Lung (tissue), 12 donors: ENCODE results near the gene NFIB. TPM values are rescaled to one million over a fixed set of nuclear protein-coding genes. Genes with fewer than 3 reads are reported as not detected.

Source experiments
- ATAC-seq: fragments of 200-7000 bp; cut with Tn5 transposase; one replicate; pipeline ENCODE4 v1.9.1; 2020; ENCODE audit warnings: moderate number of reproducible peaks; ENCODE audit not compliant: insufficient read depth, low FRiP score
- DNase-seq, 3 donors: peaks; one replicate each; pipeline ENCODE4 v3.0.0-alpha.2; 2013 to 2017
- H3K27ac ChIP-seq, 2 donors: one replicate each; pipeline ENCODE4 v1.5.1; 2013; ENCODE audit warnings: mild to moderate bottlenecking in 2 of 2, moderate library complexity in 2 of 2, control low read depth in 1 of 2, inconsistent platforms in 1 of 2, low read depth in 1 of 2, low read length in 1 of 2
- H3K27me3 ChIP-seq, 3 donors: one replicate each; pipeline ENCODE4 v1.5.1; 2013; ENCODE audit warnings: low read length in 2 of 3; ENCODE audit not compliant: control insufficient read depth in 3 of 3, insufficient read depth in 3 of 3
- H3K36me3 ChIP-seq, 4 donors: one replicate each; pipeline ENCODE4 v1.5.1; 2013; ENCODE audit warnings: low read length in 4 of 4, mild to moderate bottlenecking in 1 of 4, moderate library complexity in 1 of 4; ENCODE audit not compliant: control insufficient read depth in 4 of 4, insufficient read depth in 4 of 4
- H3K4me1 ChIP-seq, 5 donors: one replicate each; pipeline ENCODE4 v1.5.1; 2013; ENCODE audit warnings: low read length in 5 of 5, mild to moderate bottlenecking in 2 of 5, moderate library complexity in 1 of 5; ENCODE audit not compliant: control insufficient read depth in 5 of 5, insufficient read depth in 5 of 5
- H3K4me3 ChIP-seq: one replicate; pipeline ENCODE4 v1.5.1; 2013; ENCODE audit warnings: mild to moderate bottlenecking, control low read depth, moderate library complexity
- H3K9ac ChIP-seq, 2 donors: one replicate each; pipeline ENCODE4 v1.5.1; 2013; ENCODE audit warnings: low read length in 2 of 2, control low read depth in 1 of 2; ENCODE audit not compliant: insufficient read depth in 1 of 2
- H3K9me3 ChIP-seq, 4 donors: one replicate each; pipeline ENCODE4 v1.5.1; 2013; ENCODE audit warnings: low read length in 3 of 4, mild to moderate bottlenecking in 1 of 4, moderate library complexity in 1 of 4; ENCODE audit not compliant: control insufficient read depth in 4 of 4, insufficient read depth in 3 of 4
- WGBS, 2 donors: extraction: QIAGEN DNeasy Blood & Tissue Kit; methylation state at CpG; one replicate each; pipeline ENCODE4 v1.1.7; 2013; 5-methylcytosine and 5-hydroxymethylcytosine counted together
- polyA plus RNA-seq, 2 donors: library from polyadenylated mRNA; stranded (reverse); fragments of 200-250 nt; gene quantifications; one replicate each; pipeline ENCODE4 v1.2.1, GENCODE V29; 2013
- total RNA-seq, 2 donors: library from RNA; depleted of rRNA in 1 of 2; stranded (reverse); fragments of >200 nt in 1 of 2; gene quantifications; one replicate each; pipeline ENCODE4 v1.2.1, GENCODE V29; 2014 to 2021
- TF ChIP-seq, protein P1 (sequence below): IDR thresholded peaks from 2 replicates; pipeline ENCODE4 v1.5.1; 2012; ENCODE audit warnings: mild to moderate bottlenecking; ENCODE audit errors: control extremely low read depth, extremely low read depth
- donor health status: control.
- donor health status: control.
- donor health status: Bipolar disorder and iron deficiency.
- donor health status: healthy.
- donor health status: DM: yes; HTN: yes; CAD: no.

The NFIB gene
- total and polyA plus RNA-seq, 4 donors: 7.3 to 189 (median 51.0) TPM

DNA sequence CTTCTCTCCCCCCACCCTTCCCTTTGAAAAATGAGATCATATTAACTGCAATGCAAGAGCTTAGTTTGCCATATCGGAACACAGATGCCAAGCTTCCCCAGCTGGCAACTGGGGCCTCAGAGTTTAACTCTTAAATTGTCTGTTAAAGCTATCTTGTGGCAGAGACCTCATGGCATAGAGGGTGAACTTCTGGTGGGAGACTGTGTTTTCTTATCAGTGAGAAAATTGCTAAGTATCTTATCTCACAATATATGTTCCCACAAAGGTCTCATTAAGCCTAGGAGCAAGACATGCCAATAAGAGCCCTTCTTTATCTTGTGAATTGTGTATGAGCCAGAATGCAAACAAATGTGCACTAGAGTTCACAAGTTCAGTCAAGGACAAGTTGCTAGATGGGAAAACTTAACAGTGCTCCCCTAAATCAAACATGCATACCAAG lies 12.3 kb downstream of the NFIB start:
- ATAC-seq (no peak), DNase-seq (peak in 1 of 3 donors; percentile 52)
- TF ChIP-seq, protein P1, sequence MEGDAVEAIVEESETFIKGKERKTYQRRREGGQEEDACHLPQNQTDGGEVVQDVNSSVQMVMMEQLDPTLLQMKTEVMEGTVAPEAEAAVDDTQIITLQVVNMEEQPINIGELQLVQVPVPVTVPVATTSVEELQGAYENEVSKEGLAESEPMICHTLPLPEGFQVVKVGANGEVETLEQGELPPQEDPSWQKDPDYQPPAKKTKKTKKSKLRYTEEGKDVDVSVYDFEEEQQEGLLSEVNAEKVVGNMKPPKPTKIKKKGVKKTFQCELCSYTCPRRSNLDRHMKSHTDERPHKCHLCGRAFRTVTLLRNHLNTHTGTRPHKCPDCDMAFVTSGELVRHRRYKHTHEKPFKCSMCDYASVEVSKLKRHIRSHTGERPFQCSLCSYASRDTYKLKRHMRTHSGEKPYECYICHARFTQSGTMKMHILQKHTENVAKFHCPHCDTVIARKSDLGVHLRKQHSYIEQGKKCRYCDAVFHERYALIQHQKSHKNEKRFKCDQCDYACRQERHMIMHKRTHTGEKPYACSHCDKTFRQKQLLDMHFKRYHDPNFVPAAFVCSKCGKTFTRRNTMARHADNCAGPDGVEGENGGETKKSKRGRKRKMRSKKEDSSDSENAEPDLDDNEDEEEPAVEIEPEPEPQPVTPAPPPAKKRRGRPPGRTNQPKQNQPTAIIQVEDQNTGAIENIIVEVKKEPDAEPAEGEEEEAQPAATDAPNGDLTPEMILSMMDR: no peak
- peaks cover 3 to 94% (median 39%) of the 10 kb centered on the region in 5 donors for H3K4me1 ChIP-seq
- H3K9me3 ChIP-seq: no peaks in the 10 kb centered on the region
- H3K27ac ChIP-seq: peak overlapping the region in 1 of 2 donors; percentile 30
- no peaks in the 10 kb centered on the region for H3K27me3 ChIP-seq
- peaks cover 0 to 24% (median 12%) of the 10 kb centered on the region in 4 donors for H3K36me3 ChIP-seq
- WGBS, 2 donors: 42 to 62% methylated on average over 1 of the region's 1 CpG
- H3K4me3 ChIP-seq: no peak overlapping the region
- H3K9ac ChIP-seq: no peak overlapping the region

- H3K9ac ChIP-seq: no peak overlapping the region
- H3K36me3 ChIP-seq: peaks cover 0 to 27% (median 13%) of the 10 kb centered on the region in 4 donors
- TF ChIP-seq, protein P1: no peak
- DNase-seq (no peak), ATAC-seq (no peak)
- WGBS, 2 donors: 82 to 88% methylated on average over 4 of the region's 4 CpGs
- no peak overlapping the region for H3K4me3 ChIP-seq
- peak overlapping the region in 1 of 2 donors; percentile 30 for H3K27ac ChIP-seq
- no peaks in the 10 kb centered on the region for H3K27me3 ChIP-seq
- H3K9me3 ChIP-seq: no peaks in the 10 kb centered on the region
- H3K4me1 ChIP-seq: peaks cover 3 to 89% (median 38%) of the 10 kb centered on the region in 5 donors
Observed at GRCh38 chr9:14301006-14301405, 12.9 kb downstream of the NFIB start.

DNA sequence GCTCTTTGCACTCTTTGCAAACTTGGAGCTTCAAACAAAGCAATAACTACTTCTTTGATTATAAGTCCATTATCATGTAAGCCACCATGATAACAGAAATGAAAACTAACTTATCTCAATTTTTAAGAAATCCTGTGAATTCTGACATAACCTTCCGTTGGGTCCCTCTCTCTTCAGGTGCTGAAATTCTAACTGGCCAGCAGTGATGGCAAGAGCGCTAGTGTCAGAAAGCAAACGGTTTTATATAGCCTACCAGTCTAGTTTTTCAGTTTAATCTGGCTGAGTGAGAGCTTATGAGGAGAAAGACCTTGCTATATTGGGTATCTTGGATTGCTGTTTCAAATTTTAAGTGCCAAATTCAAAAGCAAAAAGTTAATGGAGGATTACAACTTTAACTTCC lies 13.4 kb downstream of the NFIB start:
- Histone ChIP-seq H3K27ac (peak overlapping the region in 1 of 2 donors; percentile 14), H3K4me1 (peaks cover 3 to 87% (median 37%) of the 10 kb centered on the region in 5 donors), H3K27me3 (no peaks in the 10 kb centered on the region), H3K9me3 (no peaks in the 10 kb centered on the region), H3K9ac (no peak overlapping the region), H3K4me3 (no peak overlapping the region), H3K36me3 (peaks cover 0 to 30% (median 13%) of the 10 kb centered on the region in 4 donors)
- TF ChIP-seq, protein P1: no peak
- ATAC-seq: no peak
- no peak for DNase-seq
- 88 to 89% methylated on average over 3 of the region's 3 CpGs for WGBS, 2 donors

DNA sequence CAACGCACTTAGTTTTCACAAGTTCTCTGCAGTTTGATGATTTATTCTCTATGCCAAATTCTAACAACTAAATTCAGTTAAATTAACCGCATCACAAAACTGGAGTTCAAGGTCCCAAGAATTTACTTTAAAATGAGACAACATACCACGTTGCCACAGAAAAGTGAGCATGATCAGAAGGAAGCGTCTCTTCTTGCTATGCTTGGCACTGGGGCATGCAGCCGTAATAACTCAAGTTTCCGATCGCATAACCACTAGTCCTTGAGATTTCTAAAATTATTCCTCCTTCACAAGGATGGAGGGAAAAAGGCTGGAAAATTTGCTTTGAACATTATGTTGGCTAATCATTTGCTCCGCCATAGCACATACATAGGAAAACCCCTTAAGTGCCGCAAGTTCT lies 13.9 kb downstream of the NFIB start:
- TF ChIP-seq, protein P1: no peak
- DNase-seq (peak in 2 of 3 donors; percentile 43 to 44), ATAC-seq (no peak)
- Histone ChIP-seq H3K9ac (no peak overlapping the region), H3K4me1 (peaks cover 3 to 82% (median 32%) of the 10 kb centered on the region in 5 donors), H3K9me3 (no peaks in the 10 kb centered on the region), H3K4me3 (no peak overlapping the region), H3K36me3 (peaks cover 0 to 26% (median 12%) of the 10 kb centered on the region in 4 donors), H3K27me3 (no peaks in the 10 kb centered on the region), H3K27ac (peak overlapping the region in 1 of 2 donors; percentile 14)
- 78 to 83% methylated on average over 9 of the region's 9 CpGs for WGBS, 2 donors
